Neural cell (in vitro differentiated cells): ENCODE results near the gene ZNF789. TPM values are rescaled to one million over a fixed set of nuclear protein-coding genes. Genes with fewer than 3 reads are reported as not detected.

ENCODE experiments used
- H2AFZ ChIP-seq: fragments of 200-600, 300-800 bp; sonication (generic), shearing (Covaris generic); 2 replicates; pipeline ENCODE4 v1.6.0; 2014; ENCODE audit warnings: low read depth, mild to moderate bottlenecking, antibody characterized with exemption, low read length, moderate library complexity
- H3F3A ChIP-seq: fragments of 200-600 bp; shearing (Covaris generic); 2 replicates; pipeline ENCODE4 v1.6.1; 2016; ENCODE audit warnings: mild to moderate bottlenecking, moderate library complexity, mixed read lengths, antibody characterized with exemption, low read length; ENCODE audit not compliant: insufficient read depth, poor library complexity, severe bottlenecking
- H3K27ac ChIP-seq: fragments of 200-600, 300-800 bp; sonication (generic), shearing (Covaris generic); 2 replicates; pipeline ENCODE4 v1.5.1; 2014; ENCODE audit warnings: mild to moderate bottlenecking, low read length, moderate library complexity
- H3K27me3 ChIP-seq: fragments of 300-800, 200-600 bp; sonication (generic), shearing (Covaris generic); 2 replicates; pipeline ENCODE4 v1.6.0; 2014; ENCODE audit warnings: mild to moderate bottlenecking, low read depth, low read length, moderate library complexity; ENCODE audit not compliant: insufficient read depth
- H3K36me3 ChIP-seq: fragments of 300-800, 200-600 bp; sonication (generic), shearing (Covaris generic); 2 replicates; pipeline ENCODE4 v1.5.1; 2014; ENCODE audit warnings: mild to moderate bottlenecking, antibody characterized with exemption, low read length, moderate library complexity; ENCODE audit not compliant: insufficient read depth
- H3K4me2 ChIP-seq: fragments of 300-800, 200-600 bp; sonication (generic), shearing (Covaris generic); 2 replicates; pipeline ENCODE4 v1.6.0; 2014; ENCODE audit warnings: mild to moderate bottlenecking, low read length
- H3K4me3 ChIP-seq: fragments of 300-800, 200-600 bp; sonication (generic), shearing (Covaris generic); 2 replicates; pipeline ENCODE4 v1.5.1; 2014; ENCODE audit warnings: mild to moderate bottlenecking, low read length, moderate library complexity
- H3K79me2 ChIP-seq: fragments of 200-600 bp; shearing (Covaris generic); replicated peaks from 2 replicates; pipeline ENCODE4 v1.6.0; 2014; ENCODE audit warnings: mild to moderate bottlenecking, low read length, moderate library complexity; ENCODE audit not compliant: insufficient read depth
- H3K9ac ChIP-seq: fragments of 300-800, 200-600 bp; sonication (generic), shearing (Covaris generic); 2 replicates; pipeline ENCODE4 v1.6.1; 2016; ENCODE audit warnings: mild to moderate bottlenecking, low read length, mixed read lengths
- H3K9me2 ChIP-seq: fragments of 200-600 bp; shearing (Covaris generic); 2 replicates; pipeline ENCODE4 v1.6.1; 2016; ENCODE audit warnings: mild to moderate bottlenecking, low read length, mixed read lengths; ENCODE audit not compliant: insufficient read depth
- H3K9me3 ChIP-seq: fragments of 200-600, 300-800 bp; sonication (generic), shearing (Covaris generic); 2 replicates; pipeline ENCODE4 v1.6.1; 2016; ENCODE audit warnings: mild to moderate bottlenecking, mixed run types, low read length, moderate library complexity, mixed read lengths
- H4K20me1 ChIP-seq: fragments of 200-600 bp; shearing (Covaris generic); 2 replicates; pipeline ENCODE4 v1.6.1; 2016; ENCODE audit warnings: mild to moderate bottlenecking, mixed run types; ENCODE audit not compliant: insufficient read depth
- EP300 ChIP-seq: fragments of 450-650 bp; conservative IDR thresholded peaks from 2 replicates; pipeline ENCODE4 v1.6.1; 2014; ENCODE audit warnings: antibody characterized with exemption, mild to moderate bottlenecking, moderate library complexity; ENCODE audit not compliant: poor library complexity, severe bottlenecking
- EZH2 ChIP-seq: fragments of 200-600, 300-800 bp; shearing (Covaris generic), sonication (generic); IDR thresholded peaks from 2 replicates; pipeline ENCODE4 v1.6.1; 2014; ENCODE audit warnings: antibody characterized with exemption, low read length, borderline replicate concordance, mild to moderate bottlenecking; ENCODE audit not compliant: insufficient read depth, poor library complexity, severe bottlenecking
- MXI1 ChIP-seq: fragments of 450-650 bp; conservative IDR thresholded peaks from 2 replicates; pipeline ENCODE4 v1.6.1; 2014; ENCODE audit warnings: antibody characterized with exemption, mild to moderate bottlenecking; ENCODE audit not compliant: poor library complexity, severe bottlenecking
- POLR2AphosphoS5 ChIP-seq: IDR thresholded peaks from 2 replicates; pipeline ENCODE4 v1.6.1; 2012
- RAD21 ChIP-seq: fragments of 450-650 bp; conservative IDR thresholded peaks from 2 replicates; pipeline ENCODE4 v1.6.1; 2014; ENCODE audit warnings: antibody characterized with exemption, mild to moderate bottlenecking, moderate library complexity
- SMC3 ChIP-seq: fragments of 450-650 bp; conservative IDR thresholded peaks from 2 replicates; pipeline ENCODE4 v1.6.1; 2014; ENCODE audit warnings: antibody characterized with exemption, mild to moderate bottlenecking, moderate library complexity; ENCODE audit not compliant: poor library complexity
- TAF1 ChIP-seq: IDR thresholded peaks from 2 replicates; pipeline ENCODE4 v1.6.1; 2012; ENCODE audit warnings: low read depth
- polyA plus RNA-seq: library from polyadenylated mRNA; depleted of rRNA; stranded (reverse); fragments of >200 nt; gene quantifications from 2 replicates; pipeline ENCODE4 v1.2.3, GENCODE V29; 2014
- TF ChIP-seq, protein P1 (sequence below): IDR thresholded peaks from 2 replicates; pipeline ENCODE4 v1.6.1; 2012; ENCODE audit warnings: borderline replicate concordance
- TF ChIP-seq, protein P2 (sequence below): fragments of 450-650 bp; IDR thresholded peaks from 2 replicates; pipeline ENCODE4 v1.5.1; 2014; ENCODE audit warnings: antibody characterized with exemption, mild to moderate bottlenecking, moderate library complexity; ENCODE audit not compliant: poor library complexity, severe bottlenecking

ZNF789 gene
- polyA plus RNA-seq, 1 donor from 2014 or later: 49.9 TPM

DNA sequence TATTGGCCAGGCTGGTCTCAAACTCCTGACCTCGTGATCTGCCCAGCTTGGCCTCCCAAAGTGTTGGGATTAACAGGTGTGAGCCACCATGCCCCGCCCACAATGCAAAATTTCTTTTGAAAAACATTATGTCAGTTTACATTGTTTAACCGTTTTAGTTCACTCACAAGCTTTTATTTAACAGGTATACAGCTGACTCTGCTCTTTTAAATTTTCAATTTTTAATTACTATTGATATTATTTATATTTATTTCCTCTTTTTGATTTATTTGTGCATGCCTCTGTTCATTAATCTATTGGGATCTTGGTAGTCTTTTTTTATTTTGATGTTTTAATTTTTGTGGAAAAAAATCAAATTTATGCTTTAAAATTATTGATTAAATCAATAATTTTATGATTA is 48.7 kb downstream of the ZNF789 start:
- H3K4me3 ChIP-seq: no peak overlapping the region
- no peaks in the 10 kb centered on the region for H3K27me3 ChIP-seq
- TF ChIP-seq SMC3: no peak
- no peak for TF ChIP-seq POLR2AphosphoS5

DNA sequence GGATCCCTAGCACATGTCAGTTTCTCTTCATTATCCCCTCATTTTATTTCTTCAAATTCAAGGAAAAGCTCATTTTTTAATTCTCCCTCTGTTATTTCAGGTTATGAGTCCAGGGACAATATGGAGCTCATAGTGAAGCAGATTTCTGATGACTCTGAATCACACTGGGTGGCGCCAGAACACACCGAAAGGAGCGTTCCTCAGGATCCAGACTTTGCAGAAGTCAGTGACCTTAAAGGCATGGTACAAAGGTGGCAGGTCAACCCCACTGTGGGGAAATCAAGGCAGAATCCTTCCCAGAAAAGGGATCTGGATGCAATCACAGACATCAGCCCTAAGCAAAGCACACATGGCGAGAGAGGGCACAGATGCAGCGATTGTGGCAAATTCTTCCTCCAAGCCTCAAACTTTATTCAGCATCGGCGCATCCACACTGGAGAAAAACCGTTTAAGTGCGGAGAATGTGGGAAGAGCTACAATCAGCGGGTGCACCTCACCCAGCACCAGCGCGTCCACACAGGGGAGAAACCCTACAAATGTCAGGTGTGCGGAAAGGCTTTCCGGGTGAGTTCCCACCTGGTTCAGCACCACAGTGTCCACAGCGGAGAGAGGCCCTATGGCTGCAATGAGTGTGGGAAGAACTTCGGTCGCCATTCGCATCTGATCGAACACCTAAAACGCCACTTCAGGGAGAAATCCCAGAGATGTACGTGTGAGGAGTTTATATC is 53.2 kb downstream of the ZNF789 start:
- Histone ChIP-seq H3K9me2 (no peaks in the 10 kb centered on the region), H3K79me2 (no peaks in the 10 kb centered on the region), H3F3A (no peaks in the 10 kb centered on the region), H3K36me3 (peaks cover 8% of the 10 kb centered on the region), H3K9me3 (no peaks in the 10 kb centered on the region), H4K20me1 (no peaks in the 10 kb centered on the region), H2AFZ (no peak overlapping the region), H3K27me3 (no peaks in the 10 kb centered on the region), H3K4me3 (no peak overlapping the region), H3K27ac (no peak overlapping the region), H3K9ac (no peak overlapping the region), H3K4me2 (no peak overlapping the region)
- TF ChIP-seq, protein P1, sequence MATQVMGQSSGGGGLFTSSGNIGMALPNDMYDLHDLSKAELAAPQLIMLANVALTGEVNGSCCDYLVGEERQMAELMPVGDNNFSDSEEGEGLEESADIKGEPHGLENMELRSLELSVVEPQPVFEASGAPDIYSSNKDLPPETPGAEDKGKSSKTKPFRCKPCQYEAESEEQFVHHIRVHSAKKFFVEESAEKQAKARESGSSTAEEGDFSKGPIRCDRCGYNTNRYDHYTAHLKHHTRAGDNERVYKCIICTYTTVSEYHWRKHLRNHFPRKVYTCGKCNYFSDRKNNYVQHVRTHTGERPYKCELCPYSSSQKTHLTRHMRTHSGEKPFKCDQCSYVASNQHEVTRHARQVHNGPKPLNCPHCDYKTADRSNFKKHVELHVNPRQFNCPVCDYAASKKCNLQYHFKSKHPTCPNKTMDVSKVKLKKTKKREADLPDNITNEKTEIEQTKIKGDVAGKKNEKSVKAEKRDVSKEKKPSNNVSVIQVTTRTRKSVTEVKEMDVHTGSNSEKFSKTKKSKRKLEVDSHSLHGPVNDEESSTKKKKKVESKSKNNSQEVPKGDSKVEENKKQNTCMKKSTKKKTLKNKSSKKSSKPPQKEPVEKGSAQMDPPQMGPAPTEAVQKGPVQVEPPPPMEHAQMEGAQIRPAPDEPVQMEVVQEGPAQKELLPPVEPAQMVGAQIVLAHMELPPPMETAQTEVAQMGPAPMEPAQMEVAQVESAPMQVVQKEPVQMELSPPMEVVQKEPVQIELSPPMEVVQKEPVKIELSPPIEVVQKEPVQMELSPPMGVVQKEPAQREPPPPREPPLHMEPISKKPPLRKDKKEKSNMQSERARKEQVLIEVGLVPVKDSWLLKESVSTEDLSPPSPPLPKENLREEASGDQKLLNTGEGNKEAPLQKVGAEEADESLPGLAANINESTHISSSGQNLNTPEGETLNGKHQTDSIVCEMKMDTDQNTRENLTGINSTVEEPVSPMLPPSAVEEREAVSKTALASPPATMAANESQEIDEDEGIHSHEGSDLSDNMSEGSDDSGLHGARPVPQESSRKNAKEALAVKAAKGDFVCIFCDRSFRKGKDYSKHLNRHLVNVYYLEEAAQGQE: no peak
- TF ChIP-seq POLR2AphosphoS5 (no peak), SMC3 (peak; percentile 33), TAF1 (no peak), MXI1 (no peak), EP300 (no peak), RAD21 (peak; percentile 56), EZH2 (no peak)
- TF ChIP-seq, protein P2, sequence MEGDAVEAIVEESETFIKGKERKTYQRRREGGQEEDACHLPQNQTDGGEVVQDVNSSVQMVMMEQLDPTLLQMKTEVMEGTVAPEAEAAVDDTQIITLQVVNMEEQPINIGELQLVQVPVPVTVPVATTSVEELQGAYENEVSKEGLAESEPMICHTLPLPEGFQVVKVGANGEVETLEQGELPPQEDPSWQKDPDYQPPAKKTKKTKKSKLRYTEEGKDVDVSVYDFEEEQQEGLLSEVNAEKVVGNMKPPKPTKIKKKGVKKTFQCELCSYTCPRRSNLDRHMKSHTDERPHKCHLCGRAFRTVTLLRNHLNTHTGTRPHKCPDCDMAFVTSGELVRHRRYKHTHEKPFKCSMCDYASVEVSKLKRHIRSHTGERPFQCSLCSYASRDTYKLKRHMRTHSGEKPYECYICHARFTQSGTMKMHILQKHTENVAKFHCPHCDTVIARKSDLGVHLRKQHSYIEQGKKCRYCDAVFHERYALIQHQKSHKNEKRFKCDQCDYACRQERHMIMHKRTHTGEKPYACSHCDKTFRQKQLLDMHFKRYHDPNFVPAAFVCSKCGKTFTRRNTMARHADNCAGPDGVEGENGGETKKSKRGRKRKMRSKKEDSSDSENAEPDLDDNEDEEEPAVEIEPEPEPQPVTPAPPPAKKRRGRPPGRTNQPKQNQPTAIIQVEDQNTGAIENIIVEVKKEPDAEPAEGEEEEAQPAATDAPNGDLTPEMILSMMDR: peak; percentile 52

More for the DNA sequence above, 48.7 kb downstream of the ZNF789 start:
- Histone ChIP-seq H4K20me1 (no peaks in the 10 kb centered on the region), H3K9ac (no peak overlapping the region), H3K27ac (no peak overlapping the region), H3K79me2 (no peaks in the 10 kb centered on the region), H3K36me3 (no peaks in the 10 kb centered on the region), H3F3A (no peaks in the 10 kb centered on the region), H3K4me2 (no peak overlapping the region), H3K9me2 (no peaks in the 10 kb centered on the region), H3K9me3 (no peaks in the 10 kb centered on the region), H2AFZ (no peak overlapping the region)
